ENCODE measurements around the gene RBL2. TPM values are rescaled to one million over a fixed set of nuclear protein-coding genes. Genes with fewer than 3 reads are reported as not detected.

The RBL2 gene
- total and polyA plus RNA-seq, 9 of the 15 experiments (the other 6 are each of a cell fraction or from before 2014, with no cell fraction given) = 7.8 to 76.3 (median 28.5) TPM

GRCh38 chr16:53435066-53435688 is 906 bp downstream of the RBL2 start (continued):
- TF ChIP-seq TOE1 (IDR thresholded peaks at IDR 0.05; ENCODE audit: borderline replicate concordance) = no peak
- TF ChIP-seq TOE1 (CRISPR knock-in tag; IDR thresholded peaks at IDR 0.05; ENCODE audit: borderline replicate concordance, low read depth) = no peak
- TF ChIP-seq PKNOX1 (IDR thresholded peaks at IDR 0.05) = peak; percentile 98
- no peak for TF ChIP-seq GABPB2 (CRISPR knock-in tag; conservative IDR thresholded peaks at IDR 0.05)
- 0 out of 2 replicates have a peak, but pooled peaks have one; percentile 40 for TF ChIP-seq SPI1 (IDR thresholded peaks at IDR 0.05; ENCODE audit: borderline replicate concordance, low read depth, low read length)
- TF ChIP-seq CHD1 (IDR thresholded peaks at IDR 0.05; ENCODE audit: low read length) = peak; percentile 30
- no peak for TF ChIP-seq HMG20A (CRISPR knock-in tag; conservative IDR thresholded peaks at IDR 0.05)
- no peak for TF ChIP-seq WHSC1 (IDR thresholded peaks at IDR 0.05; ENCODE audit: low read length)
- no peak for TF ChIP-seq ZNF445 (CRISPR knock-in tag; IDR thresholded peaks at IDR 0.05; ENCODE audit: low read depth)
- no peak for TF ChIP-seq ZBTB43 (CRISPR knock-in tag; IDR thresholded peaks at IDR 0.05)
- no peak for TF ChIP-seq ELK3 (CRISPR knock-in tag; IDR thresholded peaks at IDR 0.05)
- peak; percentile 73 for TF ChIP-seq SAP30 (IDR thresholded peaks at IDR 0.05; ENCODE audit: borderline replicate concordance, insufficient read depth, low read depth, low read length, poor library complexity, severe bottlenecking)
- peak; percentile 44 for TF ChIP-seq TBP (optimal IDR thresholded peaks at IDR 0.05; ENCODE audit: low read depth, low read length)
- peak in 1 of 2 experiments; percentile 95; a peak in 2 of 4 replicates for TF ChIP-seq HDAC1 (IDR thresholded peaks at IDR 0.05)
